Measurements from ENCODE around the gene ADAMTS2.

Gene ADAMTS2

DNA sequence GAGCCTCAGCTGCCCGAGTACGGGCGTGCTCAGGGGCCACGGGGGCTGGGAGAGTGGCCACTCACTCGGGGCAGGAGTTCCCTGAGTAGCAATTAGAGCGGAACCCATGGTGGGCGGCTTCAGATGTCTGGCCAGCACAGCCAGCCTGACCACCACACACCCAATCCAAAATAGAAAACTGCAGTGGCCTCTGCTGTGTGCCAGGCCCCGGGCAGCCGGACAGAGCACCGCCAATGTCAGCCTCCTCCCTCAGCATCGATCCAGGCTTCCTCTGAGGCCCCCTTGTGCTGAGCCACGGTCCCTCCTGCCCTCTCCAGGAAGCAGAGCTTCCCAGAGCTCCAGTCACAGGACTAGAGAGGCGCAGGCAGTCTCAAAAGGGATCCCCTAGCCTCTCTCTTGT, 2.7 kb downstream of the ADAMTS2 start:
- Histone ChIP-seq H3K9ac (no peak overlapping the region), H3K79me2 (no peaks in the 10 kb centered on the region), H3K4me3 (ENCODE audit: low read depth, low read length) (no peak overlapping the region), H3K9me3 (ENCODE audit: control insufficient read depth, low read length) (no peaks in the 10 kb centered on the region), H2AFZ (no peak overlapping the region), H3K27ac (no peak overlapping the region), H3K4me1 (peaks cover 3% of the 10 kb centered on the region), H3K36me3 (ENCODE audit: control insufficient read depth, insufficient read depth, low read length) (no peaks in the 10 kb centered on the region), H3K27me3 (ENCODE audit: control insufficient read depth, insufficient read depth, low read length) (peaks cover 5% of the 10 kb centered on the region), H3K4me2 (ENCODE audit: low read length) (no peak overlapping the region)
- TF ChIP-seq, protein P1, sequence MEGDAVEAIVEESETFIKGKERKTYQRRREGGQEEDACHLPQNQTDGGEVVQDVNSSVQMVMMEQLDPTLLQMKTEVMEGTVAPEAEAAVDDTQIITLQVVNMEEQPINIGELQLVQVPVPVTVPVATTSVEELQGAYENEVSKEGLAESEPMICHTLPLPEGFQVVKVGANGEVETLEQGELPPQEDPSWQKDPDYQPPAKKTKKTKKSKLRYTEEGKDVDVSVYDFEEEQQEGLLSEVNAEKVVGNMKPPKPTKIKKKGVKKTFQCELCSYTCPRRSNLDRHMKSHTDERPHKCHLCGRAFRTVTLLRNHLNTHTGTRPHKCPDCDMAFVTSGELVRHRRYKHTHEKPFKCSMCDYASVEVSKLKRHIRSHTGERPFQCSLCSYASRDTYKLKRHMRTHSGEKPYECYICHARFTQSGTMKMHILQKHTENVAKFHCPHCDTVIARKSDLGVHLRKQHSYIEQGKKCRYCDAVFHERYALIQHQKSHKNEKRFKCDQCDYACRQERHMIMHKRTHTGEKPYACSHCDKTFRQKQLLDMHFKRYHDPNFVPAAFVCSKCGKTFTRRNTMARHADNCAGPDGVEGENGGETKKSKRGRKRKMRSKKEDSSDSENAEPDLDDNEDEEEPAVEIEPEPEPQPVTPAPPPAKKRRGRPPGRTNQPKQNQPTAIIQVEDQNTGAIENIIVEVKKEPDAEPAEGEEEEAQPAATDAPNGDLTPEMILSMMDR (IDR thresholded peaks at IDR 0.05), result no peak

DNA sequence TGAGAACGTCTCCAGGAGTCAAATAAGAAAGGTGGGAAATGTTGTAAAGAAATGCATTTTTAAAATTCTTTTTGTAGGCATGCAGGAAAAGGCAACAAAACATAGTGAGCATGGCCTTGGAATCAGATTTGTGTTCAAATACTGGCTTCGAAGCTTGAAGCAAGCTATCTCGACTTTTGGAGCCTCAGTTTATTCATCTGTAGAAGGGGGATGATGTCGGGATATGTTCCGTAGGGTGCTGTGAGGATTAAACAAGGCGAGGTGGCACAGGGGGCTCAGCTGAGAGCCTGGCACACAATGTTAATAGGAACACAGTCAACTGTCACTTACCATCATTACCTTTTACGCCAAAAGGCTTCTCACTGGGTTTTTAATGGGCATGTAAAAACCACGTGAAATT, 4.8 kb downstream of the ADAMTS2 start:
- Histone ChIP-seq H3K27ac (no peak overlapping the region), H3K4me3 (ENCODE audit: low read depth, low read length) (no peak overlapping the region), H3K4me1 (peaks cover 3% of the 10 kb centered on the region), H3K4me2 (ENCODE audit: low read length) (no peak overlapping the region), H3K36me3 (ENCODE audit: control insufficient read depth, insufficient read depth, low read length) (no peaks in the 10 kb centered on the region), H3K27me3 (ENCODE audit: control insufficient read depth, insufficient read depth, low read length) (no peaks in the 10 kb centered on the region), H3K9ac (no peak overlapping the region), H2AFZ (no peak overlapping the region), H3K79me2 (no peaks in the 10 kb centered on the region), H3K9me3 (ENCODE audit: control insufficient read depth, low read length) (no peaks in the 10 kb centered on the region)
- TF ChIP-seq, protein P1 (IDR thresholded peaks at IDR 0.05), result no peak

DNA sequence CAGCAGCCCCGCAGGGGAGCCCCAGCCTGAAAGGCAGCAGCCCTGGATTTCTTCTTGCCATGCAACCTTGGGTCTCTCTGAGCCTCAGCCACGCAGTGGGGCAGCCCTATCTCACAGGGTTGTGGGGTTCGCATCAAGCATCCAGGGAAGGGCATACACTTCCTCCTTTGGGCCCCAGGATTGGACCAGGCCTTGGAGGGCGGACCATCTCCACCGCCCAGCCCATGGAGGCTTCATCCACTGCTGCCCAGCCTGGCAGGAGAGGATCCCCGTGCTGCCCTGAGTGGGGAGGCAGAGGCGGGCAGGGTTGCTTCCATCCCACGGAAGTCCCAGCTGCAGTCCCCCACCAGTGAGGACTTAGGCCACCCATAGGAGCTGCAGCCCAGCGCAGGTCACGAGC, 5.3 kb downstream of the ADAMTS2 start:
- Histone ChIP-seq H3K27ac (no peak overlapping the region), H3K4me2 (ENCODE audit: low read length) (no peak overlapping the region), H3K27me3 (ENCODE audit: control insufficient read depth, insufficient read depth, low read length) (no peaks in the 10 kb centered on the region), H2AFZ (no peak overlapping the region), H3K4me1 (peaks cover 3% of the 10 kb centered on the region), H3K79me2 (no peaks in the 10 kb centered on the region), H3K4me3 (ENCODE audit: low read depth, low read length) (no peak overlapping the region), H3K9me3 (ENCODE audit: control insufficient read depth, low read length) (no peaks in the 10 kb centered on the region), H3K9ac (no peak overlapping the region), H3K36me3 (ENCODE audit: control insufficient read depth, insufficient read depth, low read length) (no peaks in the 10 kb centered on the region)
- TF ChIP-seq, protein P1 (IDR thresholded peaks at IDR 0.05), result no peak

DNA sequence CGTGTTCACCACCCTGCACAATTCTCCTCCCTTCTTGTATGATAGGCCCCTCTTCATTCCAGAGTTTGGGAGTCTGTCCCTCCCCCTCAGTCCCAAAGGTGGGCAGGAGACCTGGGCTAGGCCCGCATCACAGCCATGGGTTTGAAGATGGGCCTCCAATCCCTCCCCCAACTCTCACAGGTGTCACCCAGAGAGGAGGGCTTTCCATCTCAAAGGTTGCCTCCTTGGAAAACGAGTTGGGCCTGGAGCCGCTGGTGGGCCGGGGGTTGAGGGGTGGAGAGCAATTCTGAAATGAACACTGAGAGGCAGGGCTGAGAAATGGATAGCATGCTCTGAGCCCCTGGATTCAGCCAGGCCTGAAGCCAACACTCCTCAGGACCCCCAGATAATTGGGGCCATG, 6.2 kb downstream of the ADAMTS2 start:
- TF ChIP-seq, protein P1 (IDR thresholded peaks at IDR 0.05), result no peak
- no peak overlapping the region for H3K4me2 ChIP-seq (ENCODE audit: low read length)
- H3K27me3 ChIP-seq (ENCODE audit: control insufficient read depth, insufficient read depth, low read length), result no peaks in the 10 kb centered on the region
- H3K4me3 ChIP-seq (ENCODE audit: low read depth, low read length), result no peak overlapping the region
- H3K36me3 ChIP-seq (ENCODE audit: control insufficient read depth, insufficient read depth, low read length), result no peaks in the 10 kb centered on the region
- H3K4me1 ChIP-seq, result no peaks in the 10 kb centered on the region
- no peaks in the 10 kb centered on the region for H3K79me2 ChIP-seq
- no peak overlapping the region for H3K9ac ChIP-seq
- H3K9me3 ChIP-seq (ENCODE audit: control insufficient read depth, low read length), result no peaks in the 10 kb centered on the region
- H2AFZ ChIP-seq, result no peak overlapping the region
- H3K27ac ChIP-seq, result no peak overlapping the region

DNA sequence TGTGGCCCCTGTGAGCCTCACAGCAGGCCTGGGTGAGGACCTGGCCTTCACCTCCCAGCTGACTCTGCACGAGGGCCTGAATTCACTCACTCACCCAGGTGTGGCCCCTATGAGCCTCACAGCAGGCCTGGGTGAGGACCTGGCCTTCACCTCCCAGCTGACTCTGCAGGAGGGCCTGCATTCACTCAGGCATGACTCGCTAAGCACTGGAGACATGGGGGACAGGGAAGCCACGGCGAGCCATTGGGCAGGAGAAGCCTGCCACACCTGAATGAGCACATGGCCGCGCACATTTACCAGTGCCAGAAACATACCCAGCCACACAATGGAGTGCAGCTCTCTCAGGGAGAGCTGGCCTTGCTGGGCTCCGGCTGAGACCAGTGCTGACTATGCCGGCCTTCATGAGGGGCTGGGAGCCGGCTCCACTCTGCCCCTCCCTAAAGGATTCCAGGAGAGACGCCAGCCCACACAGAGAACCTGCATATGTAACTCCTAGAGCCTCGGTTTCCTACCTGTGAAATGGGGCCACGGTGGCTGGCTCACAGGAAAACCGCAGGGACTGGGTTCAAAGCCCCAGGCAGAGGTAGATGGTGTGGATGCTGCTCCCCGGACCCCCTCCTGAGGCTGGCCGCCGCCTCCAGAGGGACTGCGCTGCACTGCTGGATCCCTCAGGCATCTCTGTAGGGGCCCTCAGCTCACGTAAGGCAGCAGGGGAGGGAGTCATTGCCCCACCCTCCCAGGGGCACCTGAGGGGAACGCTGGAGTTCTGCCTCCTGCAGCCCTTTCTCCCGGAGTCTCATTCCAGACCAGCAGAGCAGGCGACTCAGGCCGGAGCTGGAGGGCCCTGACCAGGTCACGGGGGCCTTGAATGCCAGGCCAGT, 7.2 kb downstream of the ADAMTS2 start:
- TF ChIP-seq, protein P1 (IDR thresholded peaks at IDR 0.05), result no peak
- Histone ChIP-seq H3K4me3 (ENCODE audit: low read depth, low read length) (no peak overlapping the region), H3K9me3 (ENCODE audit: control insufficient read depth, low read length) (no peaks in the 10 kb centered on the region), H3K27ac (no peak overlapping the region), H3K4me2 (ENCODE audit: low read length) (no peak overlapping the region), H2AFZ (no peak overlapping the region), H3K9ac (no peak overlapping the region), H3K4me1 (no peaks in the 10 kb centered on the region), H3K36me3 (ENCODE audit: control insufficient read depth, insufficient read depth, low read length) (no peaks in the 10 kb centered on the region), H3K79me2 (no peaks in the 10 kb centered on the region), H3K27me3 (ENCODE audit: control insufficient read depth, insufficient read depth, low read length) (no peaks in the 10 kb centered on the region)
